OCI-M1 (cell line): ENCODE data around the gene FMN1.

Source experiments
- DNase-seq: peaks from one replicate; lab custom pipeline; 2025; lab: John Stamatoyannopoulos, UW

Gene FMN1

DNA sequence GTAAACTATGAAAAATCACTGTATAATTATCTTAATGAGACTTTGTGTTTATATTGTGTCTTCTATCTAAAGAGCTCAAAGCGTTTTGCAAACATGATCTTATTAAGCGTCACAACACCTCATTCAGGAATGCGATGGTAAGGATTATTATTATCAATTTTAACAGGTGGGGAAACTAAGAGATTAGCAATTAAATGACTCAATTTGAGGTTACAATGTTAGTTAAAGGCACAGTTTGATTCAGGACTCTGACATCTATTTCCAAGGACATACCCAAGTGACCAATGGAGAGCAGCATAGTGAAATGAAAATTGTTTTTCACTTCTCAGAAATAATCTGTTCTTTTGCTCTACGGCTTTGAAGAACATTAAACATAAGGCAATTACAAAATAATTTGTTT, 74.6 kb downstream of the FMN1 start:
- no peak for DNase-seq

DNA sequence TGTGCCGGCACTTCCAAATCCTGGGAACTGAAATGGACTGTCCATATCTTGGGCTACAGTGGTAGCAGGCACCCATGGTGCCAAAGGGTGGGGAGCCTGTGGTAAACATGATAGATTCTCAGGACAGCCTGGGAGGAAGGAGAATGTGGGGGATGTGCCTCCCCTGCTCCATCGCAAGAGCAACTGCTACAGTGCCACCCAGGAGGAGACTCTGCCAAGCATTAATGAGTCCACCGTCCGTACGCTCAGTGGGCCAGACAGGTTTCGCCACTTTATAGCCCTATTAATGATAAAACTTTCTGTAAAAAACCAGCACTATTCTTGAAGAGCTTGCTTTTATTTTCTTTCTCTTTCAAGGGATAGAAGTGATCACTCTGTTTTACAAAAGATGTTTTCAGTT, 75.2 kb downstream of the FMN1 start:
- DNase-seq: no peak

DNA sequence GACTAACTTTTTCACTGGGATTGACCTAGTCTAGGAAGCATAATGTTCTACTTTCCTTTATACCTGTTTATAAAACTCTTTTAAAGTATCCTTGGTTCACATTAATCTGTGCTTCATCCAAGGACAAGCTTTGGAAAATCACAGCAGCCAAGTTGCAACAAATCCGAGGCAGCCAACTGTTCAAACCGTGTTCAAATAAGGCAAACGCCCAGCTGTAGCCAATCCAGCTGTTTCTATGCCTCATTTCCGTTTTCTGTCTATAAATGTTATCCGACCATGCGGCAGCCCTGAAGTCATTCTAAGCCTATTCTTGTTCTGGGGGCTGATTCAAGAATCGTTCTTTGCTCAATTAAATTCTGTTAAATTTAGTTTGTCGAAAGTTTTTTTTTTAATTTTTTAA, 78.3 kb downstream of the FMN1 start:
- DNase-seq: no peak

DNA sequence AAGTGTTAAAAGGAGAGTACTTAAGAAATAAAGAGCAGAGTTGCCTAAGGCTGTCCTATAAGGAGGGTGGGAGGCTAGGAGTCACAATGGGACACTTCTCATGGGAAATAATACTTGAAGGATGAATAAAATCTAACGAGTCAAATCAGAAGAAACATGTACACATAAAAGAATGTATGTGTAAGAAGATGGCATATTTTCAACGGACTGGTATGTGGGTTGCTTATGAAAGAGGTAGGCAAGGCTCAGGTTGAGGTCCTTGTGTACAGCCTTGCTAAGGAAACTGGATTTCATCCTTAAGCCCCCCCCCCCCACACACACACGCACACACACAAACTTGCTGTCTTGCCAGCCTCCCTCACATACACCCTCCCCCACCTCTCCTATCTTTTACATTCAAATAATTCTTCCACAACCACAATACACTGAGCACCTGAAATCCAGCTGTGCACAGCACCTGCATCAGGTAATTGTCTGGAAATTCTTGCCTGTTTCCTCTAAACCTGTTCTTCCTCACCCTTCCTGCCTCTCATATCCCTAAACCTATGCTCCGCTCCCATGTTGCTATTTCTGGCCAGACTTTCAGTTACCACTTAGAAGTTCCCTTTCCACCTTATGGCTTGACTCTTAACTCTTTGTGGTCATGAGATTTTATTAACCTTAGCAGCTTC, 79.2 kb downstream of the FMN1 start:
- DNase-seq: no peak

DNA sequence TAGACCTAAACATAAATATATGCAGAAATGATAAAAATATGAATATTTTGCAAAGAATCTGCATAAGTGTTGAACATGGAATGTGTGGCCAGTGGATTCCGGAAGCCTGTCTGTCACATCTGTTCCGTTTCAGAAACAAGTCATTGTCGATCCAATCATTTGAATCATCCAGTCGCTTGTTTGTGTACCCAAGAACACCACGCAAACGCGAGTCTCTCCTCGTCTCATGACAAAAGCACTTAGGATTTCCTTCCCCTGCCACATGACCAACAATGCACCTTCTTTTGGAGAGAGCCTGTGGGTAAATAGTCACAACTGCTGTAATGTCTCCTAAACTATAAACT, 80.2 kb downstream of the FMN1 start:
- no peak for DNase-seq

DNA sequence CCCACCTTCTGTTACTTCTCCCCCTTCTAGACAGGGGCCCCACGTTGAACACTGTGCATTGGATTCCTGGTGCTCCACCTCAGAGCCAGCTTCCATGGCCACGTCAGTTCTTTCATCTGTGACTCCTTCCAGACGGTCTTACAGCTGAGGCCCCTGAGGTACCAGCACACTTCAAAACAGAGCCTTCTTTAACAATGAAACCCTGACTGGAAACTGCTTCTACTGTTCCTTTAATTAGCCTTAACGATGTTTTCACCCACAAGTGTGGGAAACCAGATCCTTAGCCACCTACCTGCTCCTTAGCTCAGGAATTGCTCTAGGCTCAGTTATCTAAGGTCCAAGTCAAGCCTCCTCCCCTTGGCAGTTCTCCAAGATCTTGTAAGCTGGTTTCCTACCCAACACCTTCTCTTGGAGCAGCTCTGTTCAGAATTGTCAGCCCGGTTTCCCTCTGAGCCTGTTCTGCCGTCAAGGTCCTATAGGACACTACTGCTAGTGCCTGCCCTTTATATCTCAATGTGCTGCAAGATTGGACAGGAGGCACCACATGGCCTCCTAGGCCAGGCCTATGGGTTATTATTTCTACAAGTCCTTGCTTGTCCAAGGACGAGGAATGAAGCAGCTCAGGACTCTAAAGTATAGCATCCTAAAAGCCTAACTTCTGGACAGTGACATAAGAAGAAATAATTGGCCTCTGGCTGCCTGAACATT, 80.7 kb downstream of the FMN1 start:
- DNase-seq: no peak

DNA sequence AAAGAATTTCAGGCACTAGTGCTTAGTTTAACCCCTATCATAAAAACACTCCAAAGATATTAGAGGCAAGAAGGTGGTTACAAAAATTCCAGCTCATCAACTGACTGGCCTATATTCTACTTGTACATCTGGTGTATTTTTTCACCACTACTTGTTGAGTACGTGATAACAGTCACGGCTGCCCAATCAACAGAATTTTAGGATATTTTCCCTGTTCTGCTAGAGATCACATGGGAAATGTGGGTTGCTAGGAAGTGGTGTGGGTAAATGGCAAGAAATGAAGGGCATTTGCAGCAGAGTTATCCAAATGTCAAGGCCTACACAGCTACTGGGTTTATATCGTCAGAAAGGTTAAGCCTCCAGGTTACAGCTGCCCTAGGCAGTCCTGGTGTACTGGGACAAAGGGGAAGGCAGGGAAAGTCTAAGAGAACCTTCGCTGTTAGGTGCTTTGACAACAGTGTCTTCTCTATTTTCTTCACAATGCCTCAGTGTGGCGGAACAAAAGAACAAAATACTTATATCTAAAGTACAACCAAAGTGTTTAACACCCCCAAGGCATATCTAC, 81.9 kb downstream of the FMN1 start:
- no peak for DNase-seq

DNA sequence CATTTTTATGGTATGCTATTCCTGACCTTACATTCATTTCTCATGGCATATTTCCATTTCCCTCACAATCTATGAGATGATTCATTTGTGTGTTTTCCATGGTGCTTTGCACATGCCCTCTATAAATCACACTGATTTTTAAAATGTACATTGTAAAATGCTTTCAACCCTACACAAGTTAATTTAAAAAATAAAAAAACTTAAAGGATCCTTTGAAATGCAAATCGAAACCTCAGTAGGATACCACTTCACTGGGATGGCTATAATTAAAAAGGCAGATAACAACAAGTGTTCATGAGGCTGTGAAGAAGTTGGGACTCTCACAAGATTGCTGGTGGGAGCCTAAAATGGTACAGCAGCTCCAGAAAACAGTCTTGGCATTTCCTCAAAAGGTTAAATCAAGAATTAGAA, 83.5 kb downstream of the FMN1 start:
- DNase-seq: no peak

DNA sequence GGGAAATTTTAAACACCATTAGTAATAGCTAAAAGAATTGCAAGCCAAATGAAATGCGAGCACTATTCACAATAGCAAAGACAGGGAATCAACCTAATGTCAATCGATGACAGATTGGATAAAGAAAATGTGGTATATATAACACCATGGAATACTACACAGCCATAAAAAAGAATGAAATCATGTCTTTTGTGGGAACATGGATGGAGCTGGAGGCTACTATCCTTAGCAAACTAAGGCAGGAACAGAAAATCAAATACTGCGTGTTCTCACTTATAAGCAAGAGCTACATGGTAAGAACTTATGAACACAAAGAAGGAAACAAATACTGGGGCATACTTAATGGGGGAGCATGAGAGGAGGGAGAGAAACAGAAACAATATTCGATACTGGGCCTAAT, 85.2 kb downstream of the FMN1 start:
- DNase-seq: no peak

DNA sequence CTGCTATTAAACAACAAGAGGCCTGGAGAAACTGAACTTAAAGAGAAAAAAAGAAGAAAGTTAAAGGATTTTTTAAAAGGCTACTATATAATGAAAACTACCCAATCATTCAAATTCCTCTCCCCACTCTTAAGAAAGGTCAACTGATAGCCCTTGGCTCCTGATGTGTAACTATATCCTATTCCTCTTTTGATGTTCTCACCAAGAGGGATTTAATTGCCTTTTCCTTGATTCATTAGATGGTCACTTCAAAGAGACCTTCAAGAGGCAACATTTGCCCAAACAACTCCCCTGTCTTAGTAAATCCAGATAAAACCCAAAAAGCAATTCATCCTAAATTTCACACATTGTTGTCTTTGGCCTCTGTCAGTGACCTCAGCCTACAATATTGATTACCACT, 86.0 kb downstream of the FMN1 start:
- DNase-seq: no peak

DNA sequence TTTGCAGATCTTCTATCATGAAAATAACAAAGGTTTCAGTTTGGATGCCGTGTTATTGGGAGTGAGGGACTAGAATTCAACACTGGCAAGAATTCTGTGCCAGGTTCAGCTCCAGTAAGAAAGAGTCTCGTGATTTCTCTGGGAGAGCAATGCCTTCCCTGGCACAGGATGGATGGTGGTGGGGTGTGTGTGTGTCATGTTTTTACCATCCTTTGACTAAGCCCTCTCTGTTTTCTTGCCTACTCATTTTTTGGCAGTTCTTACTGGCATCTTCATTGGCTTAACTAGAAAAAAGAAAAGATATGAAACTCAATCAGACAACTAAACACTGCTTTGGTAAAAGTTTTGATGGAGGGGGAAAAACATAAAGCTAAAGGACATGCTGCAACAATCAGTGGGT, 86.6 kb downstream of the FMN1 start:
- no peak for DNase-seq

DNA sequence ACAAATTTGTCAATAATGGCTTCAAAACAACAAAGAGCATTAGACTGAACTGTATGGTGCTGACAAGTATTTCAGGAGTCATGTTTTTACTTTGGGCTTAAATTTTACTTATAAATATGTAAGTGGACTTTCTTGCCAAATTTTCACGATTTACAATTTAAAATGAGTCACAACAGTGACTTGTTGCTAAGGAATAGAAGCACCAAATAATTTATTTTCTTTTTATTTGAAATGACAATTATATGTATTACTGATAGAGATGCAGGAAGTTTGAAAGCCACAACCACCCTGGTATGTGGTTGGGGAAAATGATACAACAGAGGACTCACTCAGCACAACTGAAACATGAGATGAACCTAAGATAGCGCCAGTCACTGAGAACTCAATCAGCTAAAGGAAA, 90.3 kb downstream of the FMN1 start:
- peak; percentile 73 for DNase-seq

DNA sequence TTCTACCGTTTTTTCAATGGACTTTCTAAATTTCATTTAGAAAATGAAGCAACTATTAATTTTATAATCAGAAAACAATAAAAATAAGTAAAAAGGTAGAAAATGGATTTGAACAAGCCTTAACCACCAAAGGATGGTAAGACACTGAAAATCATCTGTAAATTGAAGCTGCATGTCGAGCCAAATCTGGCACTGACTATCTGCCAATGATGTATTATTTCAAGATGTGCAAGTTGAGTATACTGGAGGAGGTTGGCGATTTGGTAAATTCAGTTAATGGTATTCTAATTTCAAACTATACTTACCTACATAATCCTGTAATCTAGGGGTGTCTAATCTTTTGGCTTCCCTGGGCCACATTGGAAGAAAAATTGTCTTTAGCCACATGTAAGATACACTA, 93.5 kb downstream of the FMN1 start:
- DNase-seq: no peak

DNA sequence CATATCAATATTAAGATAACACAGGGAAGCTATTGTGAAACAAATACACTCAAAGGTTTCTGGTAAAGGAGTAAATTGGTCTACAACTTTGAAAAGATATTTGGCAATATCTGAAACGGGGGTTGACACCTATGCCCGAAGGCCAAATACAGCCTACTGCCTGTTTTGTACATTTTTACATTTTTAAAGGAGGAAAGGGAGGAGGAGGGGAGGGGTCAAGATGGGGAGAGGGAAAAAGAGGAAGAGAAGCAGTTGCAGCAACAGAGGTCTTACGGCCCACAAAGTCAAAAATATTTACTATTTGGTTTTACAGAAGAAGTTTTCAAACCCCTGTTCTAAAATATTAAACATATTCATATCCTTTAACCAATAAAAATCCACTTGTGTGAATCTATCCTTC, 94.2 kb downstream of the FMN1 start:
- peak; percentile 40 for DNase-seq

DNA sequence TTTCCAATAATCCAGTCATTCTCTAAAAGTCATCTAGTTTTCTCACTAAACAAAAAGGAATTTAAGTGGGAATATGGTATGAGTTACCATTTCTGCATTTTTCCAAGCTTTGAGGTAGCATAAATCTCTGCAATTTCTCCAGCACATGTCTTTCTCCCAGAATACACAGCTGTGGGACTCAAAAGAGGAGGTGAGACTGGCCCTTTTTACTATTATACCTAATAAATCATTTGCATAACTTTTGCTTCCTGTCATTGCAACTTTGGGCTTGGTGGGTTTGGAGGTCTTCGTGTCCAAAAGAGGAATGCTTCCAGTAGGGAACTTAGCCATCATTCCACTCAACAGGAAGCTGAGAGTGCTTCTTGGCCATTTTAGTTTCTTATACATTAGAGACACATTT, 94.8 kb downstream of the FMN1 start:
- no peak for DNase-seq

DNA sequence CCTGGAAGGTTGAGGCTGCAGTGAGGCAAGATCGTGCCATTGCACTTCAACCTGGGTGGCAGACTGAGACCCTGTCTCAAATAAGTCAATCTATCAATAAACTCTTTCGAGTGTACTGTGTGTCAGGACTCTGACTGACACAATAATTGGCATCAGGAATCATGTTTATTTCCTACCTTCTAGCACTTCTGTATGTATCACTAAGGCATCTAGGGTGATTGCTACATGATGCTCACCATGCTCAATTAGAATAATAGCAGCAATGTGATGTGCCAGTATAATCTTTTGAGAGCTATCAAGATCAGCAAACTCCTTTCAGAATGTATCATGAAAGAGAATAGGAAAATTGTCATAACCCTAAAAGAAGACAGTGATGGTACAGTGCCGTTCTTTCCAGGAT, 95.3 kb downstream of the FMN1 start:
- no peak for DNase-seq

DNA sequence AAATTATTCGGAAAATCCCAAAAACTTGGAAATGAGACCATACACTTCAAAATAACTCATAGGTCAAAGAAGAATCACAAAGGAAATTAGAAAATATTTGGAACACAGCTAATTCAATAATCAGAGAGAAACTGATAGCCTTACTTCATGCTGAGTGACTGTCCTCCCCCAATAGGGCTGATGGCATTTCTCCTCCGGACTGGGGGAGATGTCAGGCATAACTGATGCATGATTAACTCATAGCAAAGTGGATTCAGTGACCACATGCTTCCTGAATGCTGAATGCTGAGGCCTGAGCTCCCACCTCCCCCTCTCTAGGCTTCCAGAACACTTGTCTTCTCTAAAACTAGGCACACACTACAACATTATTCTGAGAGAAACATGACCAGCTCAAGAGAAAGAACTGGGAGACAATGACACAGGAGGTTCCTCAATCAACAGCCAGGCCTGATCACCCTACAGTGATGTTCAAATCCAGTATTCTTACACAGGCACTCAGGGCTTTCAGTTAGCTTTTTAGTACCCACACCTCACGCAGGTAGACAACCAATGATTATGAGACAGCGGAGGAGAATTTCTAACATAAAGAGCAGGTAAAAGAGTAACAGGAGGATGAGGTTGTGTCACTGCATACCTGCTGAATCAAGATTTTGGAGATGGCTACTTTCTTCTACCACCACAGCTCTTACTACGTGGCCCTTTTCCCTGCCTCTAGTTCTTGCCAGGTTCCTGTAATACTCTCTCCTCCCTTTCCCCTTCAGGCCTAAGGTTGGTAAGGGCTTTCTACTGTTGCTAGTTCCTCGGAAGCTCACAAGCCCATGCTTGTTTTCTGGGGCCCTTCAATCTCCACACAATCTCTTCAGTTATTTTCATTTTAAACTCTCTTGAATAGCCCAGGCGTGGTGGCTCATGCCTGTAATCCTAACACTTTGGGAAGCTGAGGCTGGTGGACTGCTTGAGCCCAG, 96.1 kb downstream of the FMN1 start:
- DNase-seq: peak; percentile 28

DNA sequence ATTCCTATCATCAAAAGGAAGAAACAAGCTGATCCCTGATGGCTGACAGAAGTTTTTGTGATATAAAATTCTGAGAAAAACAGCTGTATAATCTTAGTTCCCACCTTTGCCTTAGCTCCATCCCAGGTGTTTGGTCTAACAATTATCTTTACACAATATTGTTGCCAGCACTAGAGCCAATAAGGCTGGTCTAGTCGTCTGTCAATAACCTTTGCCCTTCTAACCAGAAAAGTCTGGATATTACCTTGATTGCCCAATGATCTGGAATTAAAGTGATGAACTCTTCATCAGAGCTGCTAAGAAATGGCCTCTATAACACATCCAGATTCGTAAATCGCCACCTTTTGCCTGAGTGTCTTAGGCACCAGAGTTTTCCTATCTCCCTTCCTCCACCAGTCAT, 98.4 kb downstream of the FMN1 start:
- no peak for DNase-seq

DNA sequence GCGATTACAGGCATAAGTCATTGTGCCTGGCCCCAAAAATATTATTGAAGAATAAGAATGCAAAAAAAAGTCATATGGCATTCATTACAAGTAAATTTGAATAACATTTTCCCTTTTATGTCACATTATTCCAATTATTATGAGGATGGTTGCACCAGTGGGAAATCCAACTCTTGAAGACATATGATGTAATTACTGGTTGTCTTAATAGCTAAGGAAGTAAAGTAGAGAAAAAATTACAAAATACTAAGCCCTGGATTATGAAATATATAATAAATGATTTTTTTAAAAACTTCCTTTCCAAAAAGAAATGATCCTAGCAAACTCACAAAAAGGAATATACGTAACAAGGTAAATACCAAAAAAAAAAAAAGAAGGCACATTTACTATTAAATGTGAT, 98.9 kb downstream of the FMN1 start:
- no peak for DNase-seq

DNA sequence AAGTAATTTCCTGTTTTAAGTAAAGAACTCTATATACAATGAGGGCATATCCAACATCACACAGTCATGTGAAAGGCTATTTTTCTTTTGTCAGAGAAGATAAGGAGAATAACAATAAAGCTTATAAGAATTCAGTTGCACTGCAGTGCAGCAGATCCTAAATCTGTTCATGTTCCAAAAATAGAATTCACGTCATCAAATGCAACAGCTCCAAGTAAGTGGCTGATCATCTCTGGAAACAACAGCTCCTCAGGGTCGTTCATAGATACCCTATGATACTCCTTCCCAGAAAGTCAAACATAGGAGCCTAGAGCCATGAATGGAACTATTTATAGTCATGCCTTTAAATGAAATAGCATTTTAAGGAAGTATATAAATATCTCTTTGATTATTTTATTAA, 100.2 kb downstream of the FMN1 start:
- DNase-seq: no peak

DNA sequence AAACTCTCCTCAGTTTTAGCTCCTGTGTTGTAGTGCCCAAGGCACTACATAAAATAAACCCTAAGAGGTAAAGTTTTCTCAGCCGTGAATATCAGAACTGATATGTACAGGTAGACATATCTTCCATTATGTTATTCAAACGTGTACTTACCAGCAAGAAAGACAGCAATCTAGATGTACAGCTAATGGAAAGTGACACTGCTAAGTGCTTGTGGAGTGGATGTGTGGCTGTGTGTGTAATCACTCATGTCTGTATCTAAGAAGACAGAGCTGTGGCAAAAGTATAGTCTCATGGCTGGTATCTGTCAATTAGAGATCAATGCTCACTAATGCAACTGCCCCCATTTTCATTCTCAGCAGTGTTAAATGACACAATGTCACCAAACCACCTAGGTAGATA, 101.3 kb downstream of the FMN1 start:
- no peak for DNase-seq

DNA sequence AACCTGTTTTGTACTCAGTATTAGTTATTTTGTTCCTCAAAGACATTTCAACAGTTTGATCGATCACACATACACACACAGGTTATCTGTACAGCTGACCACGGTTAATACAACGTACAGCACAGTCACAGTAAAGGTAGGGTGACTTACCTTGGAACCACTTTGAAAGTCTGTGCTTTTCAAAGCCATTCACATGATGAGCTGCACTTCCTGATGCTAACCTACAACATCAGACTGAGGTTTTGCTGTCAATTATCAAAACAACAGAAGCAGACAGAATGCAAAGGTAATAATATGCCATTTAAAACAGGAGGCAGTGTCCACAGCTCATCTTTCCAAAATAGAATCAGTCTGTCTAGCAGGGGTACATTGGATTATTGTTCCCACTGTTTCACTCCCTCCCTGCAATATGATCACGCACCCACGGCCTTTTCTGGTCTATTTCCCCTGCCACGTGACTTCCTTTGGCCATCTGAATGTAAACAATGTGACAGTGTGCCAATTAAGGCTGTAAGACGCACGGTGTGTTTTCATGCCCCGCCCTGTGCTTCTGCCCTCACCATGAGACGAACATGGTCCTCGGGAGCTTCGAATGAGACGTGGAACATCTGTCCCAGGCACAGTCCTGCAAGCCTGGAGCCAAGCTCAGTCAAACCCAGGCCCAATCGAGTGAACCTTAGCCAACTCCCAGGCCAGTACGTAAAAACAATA, 102.4 kb downstream of the FMN1 start:
- no peak for DNase-seq
